Stimulated activated CD4-positive, alpha-beta T cell treated with anti-CD3 and anti-CD28 coated beads, Interleukin-12 subunit alpha, Interleukin-12 subunit beta, amount 100 ng/mL, for 48 hours (primary cell): ENCODE measurements around the gene PF4V1.
"Not testable (repeated sequence)": the region's sequence is repeated elsewhere in the genome, so short reads cannot be mapped to it uniquely, and the experiment has no call there.

Experiments used
- DNase-seq, 3 donors: peaks; one replicate each; pipeline ENCODE4 v3.0.0-alpha.2; 2020; ENCODE audit warnings: low read depth in 2 of 3, low spot score in 1 of 3

PF4V1 gene

DNA sequence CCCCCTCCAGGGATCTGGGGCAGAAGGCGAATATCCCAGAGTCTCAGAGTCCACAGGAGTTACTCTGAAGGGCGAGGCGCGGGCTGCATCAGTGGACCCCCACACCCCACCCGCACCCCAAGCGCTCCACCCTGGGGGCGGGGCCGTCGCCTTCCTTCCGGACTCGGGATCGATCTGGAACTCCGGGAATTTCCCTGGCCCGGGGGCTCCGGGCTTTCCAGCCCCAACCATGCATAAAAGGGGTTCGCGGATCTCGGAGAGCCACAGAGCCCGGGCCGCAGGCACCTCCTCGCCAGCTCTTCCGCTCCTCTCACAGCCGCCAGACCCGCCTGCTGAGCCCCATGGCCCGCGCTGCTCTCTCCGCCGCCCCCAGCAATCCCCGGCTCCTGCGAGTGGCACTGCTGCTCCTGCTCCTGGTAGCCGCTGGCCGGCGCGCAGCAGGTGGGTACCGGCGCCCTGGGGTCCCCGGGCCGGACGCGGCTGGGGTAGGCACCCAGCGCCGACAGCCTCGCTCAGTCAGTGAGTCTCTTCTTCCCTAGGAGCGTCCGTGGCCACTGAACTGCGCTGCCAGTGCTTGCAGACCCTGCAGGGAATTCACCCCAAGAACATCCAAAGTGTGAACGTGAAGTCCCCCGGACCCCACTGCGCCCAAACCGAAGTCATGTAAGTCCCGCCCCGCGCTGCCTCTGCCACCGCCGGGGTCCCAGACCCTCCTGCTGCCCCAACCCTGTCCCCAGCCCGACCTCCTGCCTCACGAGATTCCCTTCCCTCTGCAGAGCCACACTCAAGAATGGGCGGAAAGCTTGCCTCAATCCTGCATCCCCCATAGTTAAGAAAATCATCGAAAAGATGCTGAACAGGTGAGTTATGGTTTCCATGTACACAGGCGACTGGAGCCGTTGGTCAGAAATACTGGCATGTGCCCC is 16.3 kb downstream of the PF4V1 start, which contains the start of gene CXCL1:
CXCL1 (plus strand) TSS at position 264 of the 926 bp plus-strand sequence; CDS start at position 342, 78 bp downstream.
- DNase-seq, result no peak

DNA sequence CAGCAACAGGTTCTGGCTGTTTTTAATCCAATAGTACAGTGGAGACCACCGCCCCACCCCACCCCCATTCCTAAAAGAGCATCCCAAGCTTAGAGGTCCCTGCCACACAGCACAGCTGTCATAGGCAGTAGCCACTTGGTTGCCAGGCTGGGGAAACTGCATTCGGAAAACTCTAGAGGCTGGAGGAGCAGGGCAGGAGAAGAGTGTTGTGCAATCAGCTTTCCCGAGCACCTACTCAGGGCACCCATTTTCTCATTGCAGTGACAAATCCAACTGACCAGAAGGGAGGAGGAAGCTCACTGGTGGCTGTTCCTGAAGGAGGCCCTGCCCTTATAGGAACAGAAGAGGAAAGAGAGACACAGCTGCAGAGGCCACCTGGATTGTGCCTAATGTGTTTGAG is 17.2 kb downstream of the PF4V1 start:
- no peak for DNase-seq

DNA sequence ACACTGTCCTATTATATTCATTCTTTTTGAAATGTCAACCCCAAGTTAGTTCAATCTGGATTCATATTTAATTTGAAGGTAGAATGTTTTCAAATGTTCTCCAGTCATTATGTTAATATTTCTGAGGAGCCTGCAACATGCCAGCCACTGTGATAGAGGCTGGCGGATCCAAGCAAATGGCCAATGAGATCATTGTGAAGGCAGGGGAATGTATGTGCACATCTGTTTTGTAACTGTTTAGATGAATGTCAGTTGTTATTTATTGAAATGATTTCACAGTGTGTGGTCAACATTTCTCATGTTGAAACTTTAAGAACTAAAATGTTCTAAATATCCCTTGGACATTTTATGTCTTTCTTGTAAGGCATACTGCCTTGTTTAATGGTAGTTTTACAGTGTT is 17.7 kb downstream of the PF4V1 start:
- no peak for DNase-seq

DNA sequence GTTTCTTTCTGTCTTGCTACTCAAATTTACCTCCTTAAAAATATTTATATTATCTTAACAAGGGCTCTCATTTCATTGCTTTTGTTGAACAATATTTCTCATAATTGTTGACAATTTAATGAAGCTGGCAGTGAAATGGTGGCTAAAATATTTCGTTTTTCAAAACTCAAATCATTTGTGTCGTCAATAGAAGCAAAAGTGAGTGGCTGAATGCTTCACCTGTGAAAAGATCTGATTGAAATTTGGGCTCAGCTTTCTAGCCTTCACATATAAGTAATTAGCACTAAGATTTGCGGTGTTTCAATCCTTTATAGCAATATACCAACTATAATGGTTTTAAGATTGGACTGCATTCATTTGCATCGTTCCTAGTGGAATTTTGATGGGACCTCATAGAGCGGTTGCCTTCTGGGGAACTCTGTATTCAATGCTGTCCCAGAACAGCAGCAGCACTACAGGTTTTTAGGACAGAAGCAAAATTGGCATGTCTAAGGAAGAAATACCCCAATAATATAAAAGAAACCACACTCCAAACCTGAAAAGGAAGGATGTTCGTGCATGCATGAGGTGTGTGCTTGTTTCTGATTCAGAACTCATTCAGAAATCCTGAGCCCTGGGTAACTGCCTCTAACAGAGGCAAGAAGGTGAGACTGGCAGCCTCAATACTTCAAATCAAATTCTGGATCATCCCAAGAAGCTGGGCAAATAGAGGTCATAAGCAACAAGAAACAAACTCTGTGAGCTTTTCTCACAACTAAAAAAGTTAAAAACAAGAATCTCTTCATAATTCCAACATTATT is 18.6 kb downstream of the PF4V1 start:
- DNase-seq, result no peak

DNA sequence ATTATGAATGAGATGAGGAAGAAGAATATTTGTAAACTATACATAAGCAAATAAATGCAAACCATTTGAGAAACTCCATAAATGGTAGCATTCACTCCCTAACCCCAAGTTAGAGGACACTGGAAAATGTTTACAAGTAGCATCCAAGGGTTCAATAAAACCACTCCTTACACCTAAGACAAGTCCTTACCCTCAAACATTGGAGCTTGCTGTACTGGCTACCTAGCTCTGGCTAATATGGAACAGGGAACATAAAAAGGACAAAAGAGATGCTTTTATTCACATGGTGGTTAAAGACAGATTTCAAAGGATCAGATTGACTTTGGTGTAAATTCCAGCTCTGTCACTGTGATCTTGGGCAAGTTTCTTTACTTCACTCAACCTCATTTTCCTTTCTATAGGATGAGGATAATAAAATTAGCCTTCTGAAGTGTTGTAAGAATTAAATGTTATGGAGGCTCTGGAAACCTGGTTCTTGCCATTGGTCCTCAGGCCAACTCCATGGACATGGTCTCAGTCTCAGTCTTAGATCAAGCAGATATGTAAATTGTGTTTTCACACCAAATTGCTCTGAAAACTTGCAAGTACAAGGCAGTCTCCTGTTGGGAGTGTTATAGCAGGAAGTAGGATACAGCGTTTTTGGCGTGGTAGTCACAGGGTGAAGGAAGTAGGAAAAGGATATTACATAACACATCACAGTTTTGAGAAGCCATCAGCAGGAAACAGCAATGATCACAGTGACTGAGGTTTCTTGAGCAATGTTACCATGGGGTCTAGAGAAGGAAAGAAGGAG is 19.4 kb downstream of the PF4V1 start:
- no peak for DNase-seq

DNA sequence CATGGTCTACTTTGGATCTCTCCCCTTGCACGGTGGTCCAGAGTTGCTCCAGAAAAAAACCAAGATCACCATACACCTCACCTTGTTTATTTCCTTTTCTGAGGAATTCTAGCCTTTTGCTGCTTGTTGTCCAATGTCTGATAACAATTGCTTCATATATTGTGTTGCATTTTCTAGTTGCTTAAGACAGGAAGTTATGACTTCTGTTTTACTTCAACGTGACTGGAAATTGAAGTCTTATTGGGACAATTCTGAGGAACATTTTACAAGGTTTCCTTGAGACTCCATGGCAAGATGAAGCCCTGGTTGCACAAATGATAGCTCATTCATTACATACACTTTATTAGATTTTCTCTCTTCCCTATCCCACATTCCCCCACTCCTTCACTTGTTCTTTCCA is 21.3 kb downstream of the PF4V1 start:
- no peak for DNase-seq

DNA sequence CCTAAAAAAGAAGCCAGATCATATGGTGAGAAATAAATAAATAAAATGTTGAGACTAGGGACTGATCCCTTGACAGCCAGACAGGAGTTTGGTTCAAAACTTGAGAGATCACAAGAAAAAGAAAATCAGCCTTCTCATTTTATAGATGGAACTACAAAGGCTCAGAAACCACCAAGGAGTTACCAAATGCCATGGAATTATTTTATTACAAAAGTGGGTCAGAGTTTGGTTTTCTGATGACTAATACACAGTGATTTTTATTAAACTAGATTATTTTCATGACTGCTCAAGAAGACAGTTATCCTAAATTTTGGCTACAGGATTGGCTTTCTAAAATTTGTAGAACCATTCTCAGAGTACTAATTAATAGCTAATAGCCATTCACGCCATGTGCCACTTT is 22.3 kb downstream of the PF4V1 start:
- DNase-seq, result no peak

DNA sequence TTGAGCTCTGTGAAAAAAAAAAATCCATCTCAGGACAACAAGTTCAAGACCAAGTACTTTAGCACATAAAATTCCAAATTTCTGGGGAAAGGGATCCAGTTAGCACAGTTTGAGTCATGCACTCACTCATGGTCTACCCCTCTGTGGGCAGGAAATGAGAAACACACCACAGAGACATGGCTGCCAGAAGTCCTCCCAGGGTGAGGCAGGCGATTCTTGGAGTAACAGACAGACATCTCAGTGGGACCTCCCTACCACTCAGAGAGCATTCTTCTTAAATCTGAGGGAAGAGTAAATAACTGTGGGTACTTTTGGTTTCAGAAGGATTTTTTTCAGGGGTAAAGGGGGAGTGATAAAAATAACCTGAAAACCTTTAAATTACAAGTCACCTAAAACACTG is 30.2 kb downstream of the PF4V1 start:
- DNase-seq, result no peak

DNA sequence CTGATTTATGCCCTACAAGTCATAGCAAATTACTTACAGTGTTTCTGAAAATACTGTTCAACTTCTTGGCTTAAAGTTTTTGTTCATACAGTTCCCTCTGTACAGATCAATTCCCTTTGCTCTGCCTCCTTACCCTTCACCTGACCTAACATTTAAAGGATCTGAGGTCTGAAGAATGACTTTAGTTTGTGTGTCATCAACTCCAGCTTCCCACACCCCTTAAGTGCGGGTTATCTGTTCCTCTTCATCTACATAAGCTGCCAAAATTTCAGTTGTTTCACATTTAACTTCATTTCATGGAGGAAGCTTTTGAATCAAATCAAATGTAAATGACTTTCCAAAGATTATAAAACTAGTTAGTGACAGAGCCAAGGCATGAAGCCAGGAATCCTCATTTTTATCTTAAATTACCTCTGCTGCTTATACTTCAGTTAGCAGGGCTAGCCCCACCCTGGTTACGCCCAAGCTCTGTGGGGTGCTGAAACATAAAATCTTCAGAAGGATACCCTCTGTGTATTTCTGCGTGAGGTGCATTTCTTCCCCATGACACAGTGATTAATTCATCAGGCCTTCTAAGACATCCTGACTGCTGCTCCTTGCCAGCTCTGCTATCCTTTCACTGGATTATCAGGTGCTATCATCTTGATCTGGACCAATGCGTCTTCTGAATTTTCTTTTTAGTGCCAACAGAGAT is 32.6 kb downstream of the PF4V1 start:
- no peak for DNase-seq

DNA sequence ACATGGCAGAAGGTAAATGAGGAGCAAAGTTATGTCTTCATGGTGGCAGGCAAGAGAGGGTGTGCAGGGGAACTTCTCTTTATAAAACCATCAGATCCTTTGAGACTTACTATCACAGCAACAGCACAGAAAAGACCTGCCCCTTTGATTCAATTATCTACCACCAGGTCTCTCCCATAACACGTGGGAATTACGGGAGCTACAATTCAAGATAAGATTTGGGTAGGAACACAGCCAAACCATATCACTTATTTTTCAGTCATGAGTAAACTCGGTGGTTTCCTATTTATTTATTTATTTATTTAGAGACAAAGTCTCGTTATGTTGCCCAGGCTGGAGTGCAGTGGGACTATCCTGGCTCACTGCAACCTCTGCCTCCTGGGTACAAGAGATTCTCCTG is 38.2 kb downstream of the PF4V1 start:
- DNase-seq, result no peak

DNA sequence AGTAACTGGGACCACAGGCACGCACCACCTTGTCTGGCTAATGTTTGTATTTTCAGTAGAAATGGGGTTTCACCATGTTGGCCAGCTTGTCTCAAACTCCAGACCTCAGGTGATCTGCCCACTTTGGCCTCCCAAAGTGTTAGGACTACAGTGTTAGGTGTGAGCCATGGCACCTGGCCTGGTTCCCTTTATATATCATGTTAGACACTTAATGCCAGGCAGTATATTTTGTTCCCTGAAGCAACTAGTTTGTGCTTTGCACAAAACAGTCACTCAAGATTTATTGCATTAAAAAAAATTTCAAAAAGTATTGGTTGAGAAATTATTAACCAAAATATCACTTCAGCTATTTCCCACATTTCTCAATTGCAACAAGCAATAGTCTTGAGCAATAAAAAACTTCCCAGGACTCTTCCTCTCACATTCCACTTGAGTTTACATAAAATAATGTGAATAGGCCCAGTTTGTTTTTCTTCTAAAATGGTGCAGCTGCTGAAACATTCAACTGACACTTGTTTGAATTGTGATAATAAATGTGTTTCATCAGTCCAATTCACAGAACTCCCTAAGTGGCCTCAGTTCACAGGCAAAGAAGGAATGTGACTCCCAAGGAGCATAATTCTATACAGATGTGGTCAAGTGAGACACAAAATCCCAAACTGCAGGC is 38.8 kb downstream of the PF4V1 start:
- DNase-seq, result no peak

DNA sequence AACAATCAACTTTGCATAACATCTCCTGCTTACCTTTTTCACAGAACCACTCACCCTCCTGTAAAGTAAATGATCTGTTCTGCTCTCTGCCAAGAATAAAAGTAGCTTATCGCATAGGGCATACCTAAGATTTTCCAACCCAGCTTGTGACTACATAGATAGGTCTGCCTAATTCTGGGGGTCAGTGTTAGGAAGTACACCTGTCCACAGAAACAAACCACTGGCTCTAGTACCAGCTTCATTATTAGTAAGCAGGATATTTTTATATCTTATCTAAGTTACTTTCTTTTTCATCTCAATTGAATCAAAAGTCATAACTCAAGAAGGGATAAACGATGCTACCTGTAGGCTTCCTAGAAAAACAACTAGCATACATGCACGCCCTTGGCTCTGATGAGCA is 39.9 kb downstream of the PF4V1 start:
- no peak for DNase-seq

DNA sequence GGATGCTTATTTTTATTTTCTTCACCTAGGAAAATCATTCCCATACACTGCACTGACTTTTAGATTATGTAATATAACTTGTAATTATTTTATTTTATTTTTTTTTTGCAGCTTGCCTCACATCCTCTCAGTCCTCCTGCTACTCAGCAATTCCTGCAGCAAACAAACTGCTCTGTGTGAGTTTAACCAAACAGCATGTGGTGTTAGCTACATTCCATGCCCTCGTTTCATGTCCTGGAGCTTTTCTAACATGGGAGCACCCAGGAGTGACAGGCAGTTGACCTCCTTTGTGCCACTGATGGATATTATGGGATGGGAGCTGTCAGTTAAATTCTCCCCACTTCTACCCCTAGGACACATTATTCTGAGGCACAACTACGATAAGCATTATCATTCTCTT is 40.9 kb downstream of the PF4V1 start:
- DNase-seq, result no peak

DNA sequence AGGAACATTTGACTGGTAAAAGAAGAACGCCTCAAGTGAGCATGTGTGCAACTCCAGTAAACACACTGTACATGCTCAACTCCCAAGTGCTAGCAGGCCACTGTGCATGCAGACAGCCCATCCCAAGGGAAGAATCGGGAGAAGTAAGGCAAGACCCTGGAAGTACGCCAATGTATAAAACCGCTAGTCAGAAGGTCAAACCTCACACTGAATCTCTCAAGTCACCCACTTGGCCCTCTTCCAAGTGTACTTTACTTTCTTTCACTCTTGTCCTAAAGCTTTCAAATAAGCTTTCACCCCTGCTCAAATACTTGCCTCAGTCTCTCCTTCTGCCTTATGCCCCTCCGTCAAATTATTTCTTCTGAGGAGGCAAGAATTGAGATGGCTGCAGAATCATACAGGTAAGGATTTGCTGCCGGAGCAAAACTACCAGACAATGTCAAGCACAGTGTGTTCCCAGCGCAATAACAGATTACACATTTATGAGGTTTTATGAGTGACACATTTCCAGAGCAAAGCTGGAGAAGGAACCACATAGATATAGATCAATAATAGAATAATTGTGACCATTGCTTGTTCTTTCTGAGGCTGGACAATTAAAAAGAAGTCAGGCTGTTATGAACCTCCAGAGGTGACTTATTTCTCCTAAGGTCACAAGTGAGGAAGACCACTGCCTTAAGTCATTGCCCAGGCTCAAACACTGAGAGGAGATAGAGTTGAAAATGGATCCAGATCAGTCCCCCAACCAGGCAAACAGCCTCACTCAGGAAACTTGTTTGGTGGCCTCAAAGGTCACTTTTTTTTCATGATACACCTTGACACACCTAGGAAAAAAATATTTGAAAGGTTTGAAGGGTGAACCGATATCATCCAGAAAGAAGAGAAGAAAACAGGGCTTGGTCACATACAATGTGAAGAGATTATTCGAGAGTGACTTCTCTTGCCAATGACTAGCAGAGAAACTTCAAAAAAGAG is 42.4 kb downstream of the PF4V1 start:
- DNase-seq, result no peak

DNA sequence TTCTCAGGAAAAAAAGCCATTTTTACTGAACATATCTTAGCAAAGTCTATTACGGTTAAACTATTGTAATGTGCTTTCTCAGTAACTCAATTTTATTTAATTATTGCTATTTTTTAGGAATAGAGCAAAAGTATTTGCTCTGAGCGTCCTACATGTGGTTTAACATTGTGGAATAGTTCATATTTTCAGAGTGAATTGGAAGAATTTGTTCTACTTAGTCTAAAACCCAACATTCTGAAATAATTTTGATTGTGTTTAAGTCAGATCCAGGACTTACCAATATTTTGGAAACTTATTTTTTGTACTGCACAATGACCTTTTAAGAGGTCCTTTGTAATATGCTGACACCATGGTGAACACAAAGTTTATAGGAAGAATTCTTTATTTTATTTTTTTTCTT is 43.3 kb downstream of the PF4V1 start:
- DNase-seq, result no peak

DNA sequence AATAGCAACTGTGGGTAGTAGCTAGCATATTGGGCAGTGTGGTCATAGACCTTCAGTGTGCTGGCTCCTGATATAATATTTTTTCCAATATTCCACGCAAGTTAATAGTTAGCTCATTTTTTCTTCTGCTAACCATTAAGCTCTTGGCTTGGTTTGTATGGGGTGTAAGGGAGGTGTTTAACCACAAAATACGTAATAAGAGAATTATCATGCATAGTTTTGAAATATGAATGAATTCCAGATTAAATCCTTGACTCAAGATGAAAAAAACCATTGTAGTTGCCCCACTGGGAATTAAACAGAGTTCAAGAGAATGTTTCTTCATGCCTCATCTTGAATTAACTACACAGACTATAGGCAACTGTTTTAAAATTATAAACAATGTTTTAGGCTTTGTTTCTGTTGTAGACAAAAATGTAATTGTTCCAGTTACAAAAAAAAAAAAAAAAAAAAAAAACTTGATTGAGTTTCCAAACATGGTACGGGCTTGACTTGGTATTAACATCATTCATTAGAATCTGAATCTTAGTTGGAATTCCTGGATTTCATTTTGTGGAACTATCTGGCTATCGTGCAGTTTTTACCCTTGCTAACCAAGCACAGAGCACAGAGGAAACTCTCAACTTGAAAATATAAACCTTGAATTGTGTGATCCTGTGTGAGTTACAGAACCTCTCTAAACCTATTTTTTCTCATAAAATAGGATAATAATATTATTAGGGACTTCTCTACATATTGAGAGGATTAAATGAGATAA is 44.5 kb downstream of the PF4V1 start:
- no peak for DNase-seq

DNA sequence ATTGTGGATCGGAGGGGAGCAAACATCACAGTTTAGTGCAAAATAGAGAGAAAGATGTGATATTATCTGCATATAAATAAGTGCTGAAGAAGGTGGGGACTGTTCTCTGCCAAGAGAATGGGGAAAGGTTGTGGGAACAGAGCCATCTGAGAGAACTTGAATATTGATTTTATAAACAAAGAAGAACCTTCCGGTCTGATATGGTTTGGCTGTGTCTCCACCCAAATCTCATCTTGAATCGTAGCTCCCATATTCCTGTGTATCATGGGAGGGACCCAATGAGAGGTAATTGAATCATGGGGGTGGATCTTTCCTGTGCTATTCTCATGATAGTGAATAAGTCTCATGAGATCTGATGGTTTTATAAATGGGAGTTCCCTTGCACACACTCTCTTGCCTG is 46.2 kb downstream of the PF4V1 start:
- DNase-seq, result not testable (repeated sequence)

DNA sequence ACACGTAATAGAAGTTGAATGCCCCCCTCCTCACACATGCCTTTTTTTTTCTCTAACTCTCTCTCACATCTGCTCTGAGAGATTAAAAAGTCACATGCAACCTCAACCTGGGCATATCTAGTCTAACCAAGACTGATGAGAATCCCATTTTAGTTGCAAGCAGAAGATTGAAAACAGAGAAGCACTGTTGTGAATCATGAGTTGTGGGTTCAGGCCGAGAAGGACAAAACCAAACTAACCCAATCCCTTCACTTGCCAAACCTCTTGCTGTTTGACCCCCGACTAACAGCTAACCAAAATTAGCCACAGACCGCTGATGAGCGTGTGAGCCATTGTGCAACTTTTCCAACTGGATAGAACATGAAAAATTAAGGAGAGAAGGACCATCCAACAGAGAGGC is 47.9 kb downstream of the PF4V1 start:
- DNase-seq, result no peak
